ENCODE results near the gene DNM3. TPM values are rescaled to one million over a fixed set of nuclear protein-coding genes. Genes with fewer than 3 reads are reported as not detected.

DNM3 gene
- total and polyA plus RNA-seq, 9 of the 15 experiments (the other 6 are each of a cell fraction or from before 2014, with no cell fraction given) = 0.08 to 0.36 (median 0.22) TPM; not detected in 1

GRCh38 chr1:172147541-172147940 lies 306.2 kb downstream of the DNM3 start:
- ChIA-PET CTCF (ENCODE audit: low intra/inter-chr PET ratio) (no interaction called here), POLR2A (no interaction called here)
- intact Hi-C loops (cut with micrococcal nuclease) (no loop called here), in situ Hi-C loops (cut with MboI) (no loop called here)
- FAIRE-seq = no peak
- DNase-seq (ENCODE audit: extremely low read depth in 1 of 4, low spot score in 3 of 4) = no peak
- ATAC-seq = no peak
- Histone ChIP-seq H3K9me1 (ENCODE audit: control insufficient read depth, insufficient read depth, low read length) (no peaks in the 10 kb centered on the region), H3K27ac (ENCODE audit: extremely low read depth, low read depth, low read length) (no peak overlapping the region), H3K27me3 (ENCODE audit: control insufficient read depth in 2 of 2, insufficient read depth in 2 of 2, low read length in 2 of 2) (peaks cover 0 to 6% of the 10 kb centered on the region in 2 experiments; a peak in 2 of 5 replicates), H3K4me1 (replicated peaks in 1 of 2; ENCODE audit: control insufficient read depth in 2 of 2, insufficient read depth in 2 of 2, low read length in 2 of 2) (no peaks in the 10 kb centered on the region), H3K9ac (ENCODE audit: insufficient read depth in 1 of 2, low read depth in 2 of 2, low read length in 2 of 2) (no peak overlapping the region), H3K79me2 (ENCODE audit: control insufficient read depth, insufficient read depth, low read length) (no peaks in the 10 kb centered on the region), H3K9me3 (replicated peaks; ENCODE audit: control insufficient read depth, insufficient read depth, low read depth, low read length) (no peaks in the 10 kb centered on the region), H3K36me3 (ENCODE audit: control insufficient read depth, insufficient read depth, low read length) (no peaks in the 10 kb centered on the region), H3K4me3 (no peak overlapping the region), H2AFZ (ENCODE audit: low read depth, low read length) (no peak overlapping the region), H3K4me2 (ENCODE audit: insufficient read depth, low read length) (no peak overlapping the region), H4K20me1 (replicated peaks; ENCODE audit: control insufficient read depth, insufficient read depth, low read length) (no peaks in the 10 kb centered on the region)
- TF ChIP-seq E2F6 (IDR thresholded peaks at IDR 0.05; ENCODE audit: borderline replicate concordance in 1 of 2, extremely low read depth in 1 of 2, insufficient read depth in 1 of 2, insufficient read length in 1 of 2, low read depth in 1 of 2, low read length in 1 of 2, poor library complexity in 1 of 2, severe bottlenecking in 1 of 2) = no peak
- TF ChIP-seq ZNF280B (CRISPR knock-in tag; IDR thresholded peaks at IDR 0.05) = no peak
- no peak for TF ChIP-seq PREB (CRISPR knock-in tag; IDR thresholded peaks at IDR 0.05)
- no peak for TF ChIP-seq ELK3 (CRISPR knock-in tag; IDR thresholded peaks at IDR 0.05)
- no peak for TF ChIP-seq PTTG1 (tag; IDR thresholded peaks at IDR 0.05; ENCODE audit: low read depth)
- TF ChIP-seq AFF4 (CRISPR knock-in tag; IDR thresholded peaks at IDR 0.05) = no peak
- no peak for TF ChIP-seq ZNF165 (CRISPR knock-in tag; IDR thresholded peaks at IDR 0.05; ENCODE audit: borderline replicate concordance)
- no peak for TF ChIP-seq HDAC6 (IDR thresholded peaks at IDR 0.05; ENCODE audit: low read depth, low read length)
- TF ChIP-seq TAF1 (IDR thresholded peaks at IDR 0.05; ENCODE audit: control insufficient read depth, extremely low read depth, insufficient read depth, low read length, severe bottlenecking) = no peak
- no peak for TF ChIP-seq SMARCE1 (IDR thresholded peaks at IDR 0.05)
- no peak for TF ChIP-seq ZNF217 (CRISPR knock-in tag; IDR thresholded peaks at IDR 0.05)
- BruUV-seq (replicated peaks) = no TSS peak
- WGBS (ENCODE audit: insufficient coverage, low coverage, missing lambda C conversion rate) = 0% methylated on average over 1 of the region's 1 CpG
